K562 (cell line): ENCODE results near the gene LZTR1. TPM values are rescaled to one million over a fixed set of nuclear protein-coding genes. Genes with fewer than 3 reads are reported as not detected.

Source experiments
- BMI1 ChIP-seq: fragments of 150-350 bp; IDR thresholded peaks from 2 replicates; pipeline ENCODE4 v1.6.1; 2014; ENCODE audit warnings: low read length
- CBX3 ChIP-seq, 2 experiments: IDR thresholded peaks; 1 replicate in 1 of 2; 2 replicates in 1 of 2; pipeline ENCODE4 v1.6.1; 2012; ENCODE audit warnings: inconsistent platforms in 2 of 2, low read length in 2 of 2, borderline replicate concordance in 1 of 2, control low read depth in 1 of 2
- CREB1 ChIP-seq, 2 experiments: sonication (generic) in 1 of 2; formaldehyde crosslinking in 1 of 2; IDR thresholded peaks; 2 replicates each; pipeline versions ENCODE4 v1.6.1 to v1.8.0; 2012 to 2022; ENCODE audit warnings: inconsistent platforms in 1 of 2, mild to moderate bottlenecking in 1 of 2, missing genetic modification reagents in 1 of 2, moderate library complexity in 1 of 2
- DDX20 ChIP-seq: fragments of 450-650 bp; IDR thresholded peaks from 2 replicates; pipeline ENCODE4 v1.6.1; 2016; ENCODE audit warnings: missing genetic modification characterization, low read depth, mild to moderate bottlenecking, missing compliant biosample characterization, moderate library complexity
- E2F5 ChIP-seq: sonication (generic); formaldehyde crosslinking; IDR thresholded peaks from 2 replicates; pipeline ENCODE4 v1.8.0; 2022; ENCODE audit warnings: mild to moderate bottlenecking, missing genetic modification reagents
- KDM5B ChIP-seq: fragments of 200-600 bp; sonication (generic); IDR thresholded peaks from 2 replicates; pipeline ENCODE4 v1.6.1; 2012; ENCODE audit warnings: low read depth, mild to moderate bottlenecking, moderate library complexity, low read length, control low read depth, inconsistent platforms; ENCODE audit not compliant: insufficient replicate concordance
- POLR3A ChIP-seq: IDR thresholded peaks from 2 replicates; pipeline ENCODE4 v1.6.1; 2011; ENCODE audit warnings: borderline replicate concordance, mild to moderate bottlenecking, moderate library complexity; ENCODE audit not compliant: insufficient read length, insufficient read depth; ENCODE audit errors: extremely low read depth
- RB1 ChIP-seq: fragments of 450-650 bp; IDR thresholded peaks from 2 replicates; pipeline ENCODE4 v1.6.1; 2017; ENCODE audit warnings: low read depth, mild to moderate bottlenecking
- SMARCA5 ChIP-seq: fragments of 450-650 bp; IDR thresholded peaks from 2 replicates; pipeline ENCODE4 v1.6.1; 2016
- TFAM ChIP-seq: fragments of 250-450 bp; sonication (Bioruptor Pico); conservative IDR thresholded peaks from 2 replicates; pipeline ENCODE4 v1.5.0; 2021; ENCODE audit warnings: mild to moderate bottlenecking, moderate library complexity
- ZNF165 ChIP-seq: fragments of 250-450 bp; sonication (Bioruptor Pico); IDR thresholded peaks from 2 replicates; pipeline ENCODE4 v1.4.0; 2020; ENCODE audit warnings: borderline replicate concordance
- ZNF395 ChIP-seq: fragments of 200-800 bp; sonication (Bioruptor generic); IDR thresholded peaks from 2 replicates; pipeline ENCODE4 v1.6.1; 2017; ENCODE audit warnings: missing genetic modification characterization, missing compliant biosample characterization
- ZNF444 ChIP-seq: fragments of 250-450 bp; sonication (Bioruptor Pico); IDR thresholded peaks from 2 replicates; pipeline ENCODE4 v1.4.0; 2020; ENCODE audit warnings: mild to moderate bottlenecking, moderate library complexity
- ZNF589 ChIP-seq: fragments of 200-800 bp; sonication (Bioruptor generic); IDR thresholded peaks from 2 replicates; pipeline ENCODE4 v1.6.1; 2016; ENCODE audit warnings: low read depth, missing genetic modification characterization, missing compliant biosample characterization
- ZNF699 ChIP-seq: fragments of 250-450 bp; sonication (Bioruptor Pico); IDR thresholded peaks from 2 replicates; pipeline ENCODE4 v1.8.0; 2021; ENCODE audit warnings: mild to moderate bottlenecking, moderate library complexity; ENCODE audit not compliant: insufficient replicate concordance
- ZNF76 ChIP-seq: fragments of 250-450 bp; sonication (Bioruptor Pico); IDR thresholded peaks from 2 replicates; pipeline ENCODE4 v1.4.0; 2020; ENCODE audit warnings: mild to moderate bottlenecking, moderate library complexity, borderline replicate concordance
- ZNF778 ChIP-seq: fragments of 450-650 bp; formaldehyde crosslinking; IDR thresholded peaks from 2 replicates; pipeline ENCODE4 v1.4.0; 2020; ENCODE audit warnings: mild to moderate bottlenecking, moderate library complexity
- polyA plus RNA-seq, 8 experiments: library from polyadenylated mRNA; depleted of rRNA in 4 of 8; stranded (reverse) in 5 of 8; unstranded in 3 of 8; fragments of >200 nt; fragmentation: Nextera tagmentation in 2 of 8; fragmentation: Illumina TruSeq in 1 of 8; extraction: Ambion mirVana in 2 of 8; extraction: Trizol in 1 of 8; gene quantifications; 2 replicates each; pipeline versions ENCODE4 v1.2.1 to v1.2.3, GENCODE V29; 2011 to 2014; ENCODE audit warnings: inconsistent platforms in 1 of 8, missing spikeins in 1 of 8
- total RNA-seq, 7 experiments: library from RNA; depleted of rRNA in 6 of 7; stranded (reverse); fragments of >200 nt in 6 of 7; fragmentation: Illumina TruSeq in 2 of 7; extraction: Trizol in 2 of 7; gene quantifications; 2 replicates each; pipeline versions ENCODE4 v1.2.1 to v1.2.3, GENCODE V29; 2011 to 2021; ENCODE audit warnings: low replicate concordance in 1 of 7
- TF ChIP-seq, protein P1 (sequence below), 2 experiments: fragments of 450-650 bp; IDR thresholded peaks; 2 replicates each; pipeline ENCODE4 v1.6.1; 2018; ENCODE audit warnings: mild to moderate bottlenecking in 2 of 2, low read depth in 1 of 2; ENCODE audit not compliant: partially characterized antibody in 2 of 2
- TF ChIP-seq, protein P2 (sequence below), 3 experiments: fragments of 200-800 bp in 1 of 3; sonication (Bioruptor generic) in 1 of 3; sonication (generic) in 1 of 3; formaldehyde crosslinking in 1 of 3; IDR thresholded peaks; 2 replicates each; pipeline versions ENCODE4 v1.6.1 to v1.8.0; 2016 to 2022; ENCODE audit warnings: mild to moderate bottlenecking in 2 of 3, missing compliant biosample characterization in 2 of 3, missing genetic modification characterization in 2 of 3, missing genetic modification reagents in 1 of 3

The LZTR1 gene
- total and polyA plus RNA-seq, 9 of the 15 experiments (the other 6 are each of a cell fraction or from before 2014, with no cell fraction given): 2.2 to 135 (median 63.0) TPM

DNA sequence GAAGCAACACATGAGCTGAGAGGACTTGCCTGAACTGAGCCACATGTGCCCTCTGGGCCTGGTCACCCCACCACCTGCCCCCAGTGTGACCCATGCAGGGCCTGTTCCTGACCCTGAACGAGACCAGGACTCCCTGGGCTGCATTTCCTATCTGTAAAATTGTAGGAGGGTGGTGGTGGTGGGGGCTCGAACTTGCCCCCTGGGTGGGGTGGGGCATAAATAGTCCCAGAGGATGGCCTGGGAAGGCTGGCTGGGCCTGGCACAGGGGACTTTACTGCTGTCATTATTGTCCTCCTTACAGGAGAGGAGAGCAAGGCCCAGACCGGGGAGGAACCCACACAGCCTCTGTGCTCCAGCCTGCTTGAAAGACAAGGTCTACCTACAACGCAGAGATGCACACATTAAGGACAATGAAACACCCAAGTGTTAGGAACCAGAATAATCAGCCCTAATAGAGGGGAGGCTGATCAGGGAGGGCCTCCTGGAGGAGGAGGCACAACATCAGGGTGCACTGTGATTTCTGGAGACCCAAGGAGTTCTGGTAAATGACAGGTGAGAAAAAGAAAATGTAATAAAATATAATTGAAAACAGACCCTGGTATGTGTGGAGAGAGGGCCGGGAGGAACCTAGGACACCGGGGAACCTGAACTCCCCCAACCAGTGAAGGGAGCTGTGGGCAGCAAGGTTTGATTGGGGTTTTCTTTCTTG is 17.9 kb upstream of the LZTR1 start (continued):
- TF ChIP-seq, protein P1, sequence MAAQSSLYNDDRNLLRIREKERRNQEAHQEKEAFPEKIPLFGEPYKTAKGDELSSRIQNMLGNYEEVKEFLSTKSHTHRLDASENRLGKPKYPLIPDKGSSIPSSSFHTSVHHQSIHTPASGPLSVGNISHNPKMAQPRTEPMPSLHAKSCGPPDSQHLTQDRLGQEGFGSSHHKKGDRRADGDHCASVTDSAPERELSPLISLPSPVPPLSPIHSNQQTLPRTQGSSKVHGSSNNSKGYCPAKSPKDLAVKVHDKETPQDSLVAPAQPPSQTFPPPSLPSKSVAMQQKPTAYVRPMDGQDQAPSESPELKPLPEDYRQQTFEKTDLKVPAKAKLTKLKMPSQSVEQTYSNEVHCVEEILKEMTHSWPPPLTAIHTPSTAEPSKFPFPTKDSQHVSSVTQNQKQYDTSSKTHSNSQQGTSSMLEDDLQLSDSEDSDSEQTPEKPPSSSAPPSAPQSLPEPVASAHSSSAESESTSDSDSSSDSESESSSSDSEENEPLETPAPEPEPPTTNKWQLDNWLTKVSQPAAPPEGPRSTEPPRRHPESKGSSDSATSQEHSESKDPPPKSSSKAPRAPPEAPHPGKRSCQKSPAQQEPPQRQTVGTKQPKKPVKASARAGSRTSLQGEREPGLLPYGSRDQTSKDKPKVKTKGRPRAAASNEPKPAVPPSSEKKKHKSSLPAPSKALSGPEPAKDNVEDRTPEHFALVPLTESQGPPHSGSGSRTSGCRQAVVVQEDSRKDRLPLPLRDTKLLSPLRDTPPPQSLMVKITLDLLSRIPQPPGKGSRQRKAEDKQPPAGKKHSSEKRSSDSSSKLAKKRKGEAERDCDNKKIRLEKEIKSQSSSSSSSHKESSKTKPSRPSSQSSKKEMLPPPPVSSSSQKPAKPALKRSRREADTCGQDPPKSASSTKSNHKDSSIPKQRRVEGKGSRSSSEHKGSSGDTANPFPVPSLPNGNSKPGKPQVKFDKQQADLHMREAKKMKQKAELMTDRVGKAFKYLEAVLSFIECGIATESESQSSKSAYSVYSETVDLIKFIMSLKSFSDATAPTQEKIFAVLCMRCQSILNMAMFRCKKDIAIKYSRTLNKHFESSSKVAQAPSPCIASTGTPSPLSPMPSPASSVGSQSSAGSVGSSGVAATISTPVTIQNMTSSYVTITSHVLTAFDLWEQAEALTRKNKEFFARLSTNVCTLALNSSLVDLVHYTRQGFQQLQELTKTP (IDR thresholded peaks at IDR 0.05; ENCODE audit: low read depth in 1 of 2, partially characterized antibody in 2 of 2): no peak
- no peak for TF ChIP-seq DDX20
- TF ChIP-seq, protein P2, sequence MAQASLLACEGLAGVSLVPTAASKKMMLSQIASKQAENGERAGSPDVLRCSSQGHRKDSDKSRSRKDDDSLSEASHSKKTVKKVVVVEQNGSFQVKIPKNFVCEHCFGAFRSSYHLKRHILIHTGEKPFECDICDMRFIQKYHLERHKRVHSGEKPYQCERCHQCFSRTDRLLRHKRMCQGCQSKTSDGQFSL (CRISPR knock-in tag; IDR thresholded peaks at IDR 0.05): no peak
- TF ChIP-seq, protein P2 (tag; IDR thresholded peaks at IDR 0.05): no peak
- TF ChIP-seq CREB1 (IDR thresholded peaks at IDR 0.05): no peak
- TF ChIP-seq CREB1 (CRISPR knock-in tag; IDR thresholded peaks at IDR 0.05): peak; percentile 36; the same call in 1 of the 2 replicates
- no peak for TF ChIP-seq ZNF165
- no peak for TF ChIP-seq POLR3A
- TF ChIP-seq SMARCA5: peak; percentile 96
- no peak for TF ChIP-seq BMI1
- TF ChIP-seq ZNF444: no peak
- no peak for TF ChIP-seq RB1
- no peak for TF ChIP-seq ZNF76 (CRISPR knock-in tag)
- no peak for TF ChIP-seq TFAM
- no peak for TF ChIP-seq ZNF589 (CRISPR knock-in tag)
- no peak for TF ChIP-seq E2F5 (CRISPR knock-in tag)
- TF ChIP-seq ZNF395: no peak
- TF ChIP-seq ZNF699 (CRISPR knock-in tag): no peak
- TF ChIP-seq KDM5B: no peak
- peak in 1 of 2 experiments; percentile 57; a peak in 1 of 3 replicates for TF ChIP-seq CBX3 (IDR thresholded peaks at IDR 0.05; ENCODE audit: borderline replicate concordance in 1 of 2, low read length in 2 of 2)
- no peak for TF ChIP-seq ZNF778 (CRISPR knock-in tag)
